HG03575 (cell line): ENCODE data around the gene TMEM222.

Source experiments
- ATAC-seq: cut with Tn5 transposase; IDR thresholded peaks from one replicate; pipeline ENCODE4 v1.9.1; 2021; ENCODE audit not compliant: unreplicated experiment, insufficient number of reproducible peaks, low FRiP score; ENCODE audit errors: extremely low read depth

Gene TMEM222

DNA sequence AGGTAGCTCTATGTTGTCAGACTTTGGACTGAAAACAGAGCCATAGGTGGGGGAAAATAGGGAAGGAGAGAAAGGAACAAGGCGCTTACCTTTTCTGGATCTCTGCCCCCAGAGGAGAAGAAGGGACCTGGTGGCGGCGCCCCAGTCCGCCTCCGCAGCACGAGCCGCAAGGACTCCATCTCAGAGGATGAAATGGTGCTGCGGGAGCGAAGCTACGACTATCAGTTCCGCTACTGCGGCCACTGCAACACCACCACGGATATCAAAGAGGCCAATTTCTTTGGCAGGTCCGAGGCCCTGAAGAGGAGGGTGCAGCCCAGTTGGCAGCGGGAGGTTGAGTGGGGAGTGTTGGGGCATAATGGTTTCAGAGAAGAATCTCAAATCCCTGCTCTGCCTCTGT is 18.5 kb upstream of the TMEM222 start:
- ATAC-seq: no peak

DNA sequence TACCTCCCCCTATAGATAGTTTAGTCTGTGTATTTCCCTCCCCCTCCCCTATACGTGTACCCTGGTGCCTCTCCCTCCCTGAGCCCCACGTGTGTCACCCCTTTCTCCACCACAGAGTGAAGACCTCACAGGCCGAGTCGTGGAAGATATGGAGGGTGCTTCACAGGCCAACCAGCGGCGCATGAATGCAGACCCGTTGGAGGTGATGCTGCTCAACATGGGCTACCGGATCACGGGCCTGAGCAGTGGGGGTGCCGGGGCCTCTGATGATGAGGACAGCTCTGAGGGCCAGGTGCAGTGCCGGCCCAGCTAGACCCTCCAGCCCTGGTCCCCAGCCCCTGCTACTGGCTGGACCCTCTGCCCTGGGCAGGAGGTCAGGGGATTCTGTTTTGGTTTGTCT is 15.9 kb upstream of the TMEM222 start:
- no peak for ATAC-seq

DNA sequence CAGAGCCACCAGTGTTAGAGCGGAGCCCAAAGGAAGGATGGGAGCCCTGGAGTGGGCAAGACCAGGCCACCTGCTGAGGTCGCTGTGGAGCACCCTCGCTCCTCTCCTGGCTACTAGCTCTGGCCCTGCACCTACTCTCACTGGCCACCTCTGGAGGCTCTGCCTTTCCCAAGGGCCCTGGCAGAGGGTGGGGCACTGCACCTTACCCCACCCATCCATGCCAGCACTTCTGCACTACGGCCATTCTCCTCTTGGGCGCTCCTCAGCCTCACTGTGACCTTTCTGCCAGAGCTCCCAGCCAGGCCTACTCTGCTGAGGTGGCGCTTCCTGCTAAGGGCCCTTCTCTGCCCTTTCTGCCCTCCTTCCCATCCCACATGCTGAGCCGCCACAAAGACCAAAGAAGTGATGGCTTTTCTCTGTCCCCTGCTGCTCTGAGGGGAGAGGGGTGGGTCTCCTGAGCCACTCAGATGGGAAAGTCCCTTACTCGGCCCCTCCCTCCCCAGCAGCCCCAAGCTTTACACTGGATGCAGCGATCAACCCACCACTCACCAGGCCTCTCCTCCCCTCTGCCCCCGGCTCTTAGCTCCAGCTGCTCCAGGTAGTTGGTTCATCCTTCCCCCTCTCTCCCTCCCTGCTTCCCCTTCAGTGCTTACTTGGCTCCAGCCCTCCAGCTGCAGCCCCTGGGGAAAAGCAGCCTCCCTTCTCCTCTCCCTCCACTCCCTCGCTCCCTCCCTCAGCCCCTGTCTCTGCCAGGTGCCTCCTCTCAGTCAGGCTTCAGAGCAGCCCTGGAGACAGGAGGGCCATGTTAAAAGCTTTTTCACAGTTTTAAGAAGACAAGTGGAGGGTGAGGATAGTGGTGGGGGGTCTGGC is 14.8 kb upstream of the TMEM222 start:
- no peak for ATAC-seq

DNA sequence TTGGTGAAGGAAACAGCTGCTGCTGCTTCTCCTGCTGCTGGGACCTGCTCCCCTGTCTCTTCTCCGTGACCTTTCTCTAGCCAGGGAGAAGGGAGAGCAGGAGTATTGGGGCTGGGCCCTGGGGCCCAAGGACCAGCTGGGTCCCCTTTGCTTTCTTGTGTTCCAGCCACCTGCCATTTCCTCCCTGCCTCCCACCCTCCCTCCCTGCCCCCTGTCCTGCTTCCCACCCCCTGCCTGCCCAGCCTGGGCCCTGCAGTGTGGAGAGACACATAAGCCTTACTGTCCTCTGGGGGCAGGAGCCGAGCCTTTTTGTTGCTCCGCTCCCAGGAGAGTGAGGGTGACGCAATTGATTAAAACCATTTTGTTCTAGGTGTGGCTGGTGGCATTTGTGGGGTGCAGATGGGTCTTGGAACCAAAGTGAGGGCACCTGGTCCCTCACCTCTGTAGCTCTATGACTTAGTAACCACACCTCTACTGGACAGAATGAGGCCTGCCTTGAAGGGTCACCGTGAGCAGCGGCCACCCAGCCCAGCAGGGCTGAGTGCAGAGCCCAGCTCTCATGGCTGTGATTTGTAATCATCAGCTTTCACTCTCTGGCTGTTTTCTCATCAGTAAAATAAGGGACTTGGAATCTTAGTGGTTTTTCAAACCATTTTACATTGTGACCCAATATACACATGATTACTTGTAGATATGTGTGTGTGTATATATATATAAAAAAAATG is 13.9 kb upstream of the TMEM222 start:
- no peak for ATAC-seq

DNA sequence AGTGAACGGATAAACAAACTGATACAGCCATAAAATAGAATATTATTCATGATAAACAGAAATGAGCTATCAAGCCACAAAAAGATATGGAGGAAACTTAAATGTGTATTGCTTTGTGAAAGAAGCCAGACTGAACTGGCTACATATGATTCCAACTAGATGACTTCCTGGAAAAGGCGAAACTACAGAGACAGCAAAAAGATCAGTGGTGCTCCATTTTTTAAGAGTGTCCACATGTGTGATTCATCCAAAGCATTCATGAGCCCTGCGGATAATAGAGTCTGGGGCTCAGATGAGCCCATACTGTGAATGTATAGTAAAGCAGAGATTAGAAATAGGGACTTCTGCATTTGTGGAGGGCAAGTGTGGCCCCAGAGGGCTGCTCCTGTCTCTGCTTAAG is 7.8 kb upstream of the TMEM222 start:
- no peak for ATAC-seq

DNA sequence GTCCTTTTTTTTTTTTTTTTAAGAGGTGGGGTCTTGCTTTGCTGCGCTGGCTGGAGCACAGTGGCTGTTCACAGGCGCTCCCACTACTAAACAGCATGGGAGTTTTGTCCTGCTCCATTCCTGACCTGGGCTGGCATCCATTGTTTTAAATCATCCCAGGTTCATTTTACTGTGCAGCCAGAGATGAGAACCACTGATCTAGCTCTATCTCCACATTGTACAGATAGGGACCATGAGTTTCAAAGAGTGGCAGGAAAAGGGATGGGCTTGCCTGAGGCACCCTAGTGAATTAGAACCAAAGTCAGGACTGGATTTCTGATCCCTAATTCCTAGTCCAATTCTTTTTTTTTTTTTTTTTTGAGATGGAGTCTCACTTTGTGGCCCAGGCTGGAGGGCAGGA is 7.2 kb upstream of the TMEM222 start:
- ATAC-seq: no peak

DNA sequence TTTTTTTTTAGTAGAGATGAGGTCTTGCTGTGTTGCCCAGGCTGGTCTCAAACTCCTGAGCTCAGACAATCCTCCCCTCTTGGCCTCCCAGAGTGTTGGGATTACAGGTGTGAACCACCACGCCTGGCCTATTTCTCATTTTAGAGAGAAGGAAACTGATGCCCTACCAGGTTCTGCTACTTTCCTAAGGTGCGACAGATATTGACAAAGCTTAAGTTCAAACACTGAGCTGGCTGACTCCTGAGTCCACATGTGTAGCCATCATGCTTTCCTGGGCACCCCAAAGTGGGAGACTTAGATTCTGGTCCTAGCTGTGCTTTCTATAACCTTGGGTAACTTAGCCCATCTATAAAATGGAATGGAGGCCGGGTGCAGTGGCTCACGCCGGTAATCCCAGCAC is 5.1 kb upstream of the TMEM222 start:
- ATAC-seq: no peak

DNA sequence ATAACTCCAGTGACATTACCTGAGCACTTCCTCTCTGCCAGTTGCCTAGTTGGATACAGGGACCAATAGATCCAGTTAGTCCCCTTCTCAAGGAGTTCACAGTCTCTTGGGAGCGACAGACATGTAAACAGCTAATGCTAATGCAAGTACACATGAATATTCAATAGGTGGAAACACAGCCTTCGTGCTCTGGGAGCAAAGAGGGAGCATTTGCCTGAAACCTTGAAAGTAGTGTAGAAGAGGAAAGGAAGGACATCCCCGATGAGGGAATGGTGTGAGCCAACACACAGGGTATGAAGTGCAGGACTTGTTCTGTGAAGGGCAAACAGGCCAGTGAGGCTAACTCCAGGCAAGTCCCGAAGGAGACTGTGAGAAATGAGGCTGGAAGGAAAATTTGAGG is 3.8 kb upstream of the TMEM222 start:
- ATAC-seq: no peak

DNA sequence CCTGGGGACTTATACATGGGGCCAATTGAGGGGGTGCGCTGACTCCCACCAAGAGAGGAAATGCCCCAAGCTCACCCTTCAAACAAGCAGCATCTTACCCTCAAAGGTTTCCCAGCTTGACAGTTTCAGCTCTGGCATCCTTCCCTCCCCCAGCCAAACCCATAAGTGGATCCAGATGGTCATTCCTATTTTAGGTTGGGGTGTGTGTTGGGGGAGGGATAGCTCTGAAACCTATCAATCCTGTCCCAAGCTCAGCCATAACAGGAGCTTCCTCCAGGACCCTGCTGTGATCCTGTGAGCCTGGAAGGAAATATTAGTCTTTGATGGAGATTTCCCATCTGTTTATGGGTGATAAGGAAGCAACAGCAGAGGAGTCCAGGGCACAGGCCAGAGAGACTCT is 3.4 kb upstream of the TMEM222 start:
- ATAC-seq: no peak

DNA sequence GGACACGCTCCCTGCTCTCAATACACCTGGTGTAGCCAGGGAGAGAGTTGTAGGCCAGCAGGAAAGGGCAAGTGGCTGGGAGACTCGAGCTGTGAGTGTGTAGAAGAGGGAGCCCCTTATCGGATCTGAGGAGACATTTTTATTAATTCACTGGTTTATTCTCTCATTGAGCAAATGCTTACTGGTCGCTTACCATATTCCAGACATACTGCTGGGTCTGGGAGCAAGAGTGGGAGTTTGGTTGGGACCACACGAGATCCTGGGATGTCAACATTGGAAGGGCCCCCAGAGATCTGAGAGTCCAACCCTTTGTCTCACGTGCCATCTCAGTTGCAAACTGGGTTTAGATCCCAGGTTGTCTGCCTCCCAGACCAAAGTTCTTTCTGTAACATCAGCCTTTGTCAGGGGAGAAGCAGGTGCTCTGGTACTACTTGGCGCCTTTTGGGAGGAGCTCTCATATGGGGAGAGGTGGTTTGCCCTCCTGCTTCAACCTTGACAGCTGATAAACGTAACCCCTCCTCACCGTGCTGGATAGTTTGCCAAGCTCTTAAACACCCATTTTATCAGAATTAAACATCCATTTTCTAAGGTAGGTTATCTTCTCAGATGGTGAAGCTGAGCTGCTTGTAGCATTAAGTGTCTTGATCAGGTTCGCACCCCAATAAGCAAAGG is 742 bp downstream of the TMEM222 start:
- no peak for ATAC-seq

DNA sequence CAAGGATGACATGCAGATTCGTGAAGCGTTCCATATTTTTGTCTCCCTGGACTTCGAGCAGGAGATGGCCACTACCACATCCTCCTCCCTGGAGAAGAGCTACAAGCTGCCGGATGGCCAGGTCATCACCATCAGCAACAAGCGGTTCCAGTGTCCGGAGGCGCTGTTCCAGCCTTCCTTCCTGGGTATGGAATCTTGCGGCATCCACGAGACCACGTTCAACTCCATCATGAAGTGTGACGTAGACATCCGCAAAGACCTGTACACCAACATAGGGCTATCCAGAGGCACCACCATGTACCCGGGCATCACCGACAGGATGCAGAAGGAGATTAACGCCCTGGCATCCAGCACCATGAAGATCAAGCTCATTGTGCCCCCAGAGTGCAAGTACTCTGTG is 3.3 kb downstream of the TMEM222 start:
- ATAC-seq: no peak

DNA sequence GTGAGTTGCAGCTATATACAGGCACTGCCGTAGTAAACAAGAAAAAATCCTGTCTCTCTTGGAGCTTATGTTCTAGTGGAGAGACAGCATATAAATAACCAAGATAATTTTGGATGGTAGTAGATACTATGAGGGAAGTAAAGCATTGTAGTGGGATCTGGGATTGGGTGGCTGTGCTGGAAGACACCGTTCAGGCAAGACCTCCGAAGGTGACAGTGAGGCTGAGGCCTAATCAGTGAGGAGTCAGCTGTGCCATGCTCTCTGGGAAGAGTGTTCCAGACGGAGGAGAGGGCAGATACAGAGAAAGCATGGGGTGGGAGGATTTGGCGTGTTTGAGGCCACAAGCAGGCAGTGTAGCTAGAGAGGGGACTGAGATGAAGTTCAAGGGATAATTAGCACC is 6.0 kb downstream of the TMEM222 start:
- no peak for ATAC-seq

DNA sequence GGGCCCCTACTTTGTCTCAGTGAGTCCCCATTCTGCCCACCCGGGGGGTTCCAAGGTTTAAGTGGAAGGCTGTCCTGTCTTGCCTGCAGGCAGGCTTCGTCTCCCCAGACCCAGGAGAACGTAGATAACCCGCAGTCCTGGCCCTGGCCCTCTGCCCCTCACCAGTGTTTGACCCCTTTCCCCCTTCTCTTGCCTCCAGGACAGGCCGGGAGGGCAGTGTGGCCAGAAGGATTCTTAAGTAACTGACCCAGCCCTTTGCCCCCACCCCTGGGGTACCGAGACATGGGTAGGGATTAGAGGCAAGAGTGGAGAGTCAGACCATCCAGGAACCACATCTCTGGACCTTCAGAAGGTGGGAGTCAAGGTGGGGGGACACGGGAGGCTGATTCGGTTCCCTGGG is 8.8 kb downstream of the TMEM222 start:
- ATAC-seq: no peak

DNA sequence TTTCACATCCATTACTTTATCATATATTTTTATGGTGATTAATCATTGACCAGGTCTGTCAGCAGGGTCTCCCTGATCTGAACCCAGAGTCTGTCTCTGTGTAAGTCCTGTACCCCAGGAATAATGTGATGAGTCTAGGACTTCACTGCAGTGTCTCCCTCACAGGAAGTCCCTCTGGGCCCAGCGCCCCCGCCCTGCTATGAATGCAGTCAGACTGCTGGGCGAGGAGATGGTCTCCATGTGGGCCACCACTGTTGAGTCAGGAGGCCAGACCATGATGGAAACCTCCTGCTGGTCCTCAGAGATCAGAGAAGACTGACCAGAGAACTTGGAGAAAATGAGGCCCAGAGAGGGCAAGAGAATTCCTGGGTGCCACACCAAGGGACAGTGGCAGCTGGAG is 9.5 kb downstream of the TMEM222 start:
- ATAC-seq: no peak

DNA sequence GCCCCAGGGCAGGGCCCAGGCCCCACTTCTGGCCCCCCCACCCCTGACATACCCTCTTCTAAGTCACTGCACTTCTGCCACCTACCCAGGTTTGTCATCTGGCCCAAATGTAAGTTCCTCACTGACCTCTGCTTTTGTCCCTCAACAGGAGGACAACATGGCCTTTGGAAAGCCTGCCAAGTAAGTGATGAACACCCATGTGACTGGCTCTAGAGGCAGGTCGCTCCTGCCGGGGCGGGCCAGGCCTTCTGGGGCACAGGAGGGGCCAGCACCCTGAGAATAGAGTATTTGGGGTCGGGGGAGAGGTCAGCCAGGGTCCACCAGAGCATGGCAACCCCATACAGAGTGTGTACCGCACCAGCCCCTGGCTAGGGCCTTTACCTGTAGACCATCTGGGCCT is 10.0 kb downstream of the TMEM222 start:
- ATAC-seq: no peak

DNA sequence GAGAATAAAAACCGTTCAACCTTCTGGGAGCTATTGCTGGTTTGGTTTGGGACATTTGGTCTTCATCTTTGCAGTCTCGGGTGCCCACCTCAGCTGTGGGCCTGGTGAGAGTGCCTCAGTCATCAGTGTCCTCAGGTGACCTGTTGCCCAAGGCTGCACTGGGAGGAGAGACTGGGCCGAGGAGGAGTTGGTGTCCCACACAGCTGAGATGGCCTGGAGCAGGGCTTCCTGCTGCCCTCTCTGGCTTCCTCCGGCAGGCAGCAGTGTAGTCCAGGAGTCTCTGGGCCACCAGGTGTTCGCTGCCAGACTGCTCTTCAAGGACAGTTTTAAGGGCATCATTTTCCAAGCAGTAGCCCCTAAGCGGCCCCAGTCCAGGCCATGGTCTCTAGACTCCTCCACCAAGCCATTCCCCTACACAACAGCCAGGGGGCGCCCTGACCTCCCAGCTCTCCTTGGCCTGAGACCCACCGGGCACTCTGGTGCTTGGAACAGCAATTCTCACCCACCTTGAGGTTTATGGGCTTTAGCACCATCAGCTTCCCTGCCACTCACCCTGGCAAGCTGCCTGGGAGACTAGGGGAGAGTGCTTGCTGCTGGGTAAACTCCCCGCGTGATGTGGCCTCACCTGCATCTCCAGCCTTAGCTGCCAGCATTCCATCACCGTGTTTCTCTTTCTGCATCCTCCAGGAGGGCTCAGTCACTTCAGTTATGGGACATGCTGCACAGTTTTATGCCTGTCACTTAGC is 10.7 kb downstream of the TMEM222 start:
- ATAC-seq: no peak

DNA sequence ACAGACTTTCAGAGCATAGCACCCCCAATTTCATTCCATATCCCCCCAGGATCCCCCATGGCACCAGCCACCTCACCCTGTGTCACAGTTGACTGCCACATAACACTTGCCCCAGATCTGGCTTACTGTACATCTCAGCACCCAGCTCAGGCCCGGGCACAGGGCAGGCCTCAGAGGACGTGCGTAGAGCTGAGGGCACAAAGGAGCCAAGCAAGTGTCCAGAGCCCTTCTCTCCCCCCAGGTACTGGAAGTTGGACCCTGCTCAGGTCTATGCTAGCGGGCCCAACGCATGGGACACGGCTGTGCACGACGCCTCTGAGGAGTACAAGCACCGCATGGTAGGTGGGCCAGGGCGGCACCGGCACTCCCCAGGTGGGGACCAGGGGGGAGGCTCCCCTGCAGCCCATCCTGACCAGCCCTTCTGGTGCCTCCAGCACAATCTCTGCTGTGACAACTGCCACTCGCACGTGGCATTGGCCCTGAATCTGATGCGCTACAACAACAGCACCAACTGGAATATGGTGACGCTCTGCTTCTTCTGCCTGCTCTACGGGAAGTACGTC is 11.8 kb downstream of the TMEM222 start:
- no peak for ATAC-seq

DNA sequence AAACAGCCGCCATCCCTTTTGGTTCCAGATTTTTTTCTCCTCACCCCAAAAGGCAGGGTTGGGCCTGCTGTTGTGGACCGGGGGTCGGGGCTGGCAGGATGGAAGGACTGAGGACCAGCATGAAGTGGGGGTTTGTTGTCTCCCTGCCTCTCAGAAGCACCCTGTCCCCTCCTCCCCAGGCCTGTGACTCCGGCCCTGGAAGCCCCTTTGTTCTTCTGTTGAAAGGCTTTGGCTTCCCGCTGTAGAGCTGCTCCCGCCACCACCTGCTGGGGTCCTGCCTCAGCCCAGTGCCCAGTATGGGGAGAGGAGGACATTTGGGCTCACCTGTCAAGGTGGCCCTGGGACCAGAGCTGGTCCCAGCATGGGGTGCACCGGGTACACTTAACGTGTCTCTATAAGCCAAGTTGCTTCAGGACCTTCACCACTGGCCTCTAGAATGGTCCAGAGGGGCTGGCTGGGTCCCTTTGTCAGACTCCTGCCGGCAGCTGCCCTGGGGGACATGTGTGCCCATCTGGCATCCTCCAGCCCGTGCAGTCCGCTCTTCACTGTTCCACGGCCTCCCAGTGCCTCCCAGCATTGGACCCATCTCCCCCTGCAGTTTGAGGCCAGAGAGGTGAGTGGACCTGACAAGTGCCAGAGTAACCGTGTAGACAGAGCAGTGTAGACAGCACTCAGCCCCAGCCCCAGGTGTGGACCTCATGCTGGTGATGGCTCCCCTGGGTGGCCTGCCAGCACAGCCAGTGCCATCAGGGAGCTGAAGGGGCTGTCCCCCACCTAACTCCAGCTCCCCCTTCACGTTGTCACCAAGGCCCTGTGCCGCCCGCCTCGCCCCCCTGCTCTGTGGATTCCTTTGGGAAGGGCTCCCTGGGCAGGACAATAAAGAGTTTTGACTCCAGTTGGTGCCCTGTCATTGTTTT is 13.8 kb downstream of the TMEM222 start:
- ATAC-seq: no peak
